SH-SY5Y (cell line): ENCODE data around the gene COG8.

Experiments used
- GATA2 ChIP-seq: IDR thresholded peaks from 2 replicates; pipeline ENCODE4 v1.6.1; 2011; ENCODE audit warnings: mild to moderate bottlenecking, low read depth, low read length
- GATA3 ChIP-seq: IDR thresholded peaks from 2 replicates; pipeline ENCODE4 v1.6.1; 2011; ENCODE audit warnings: low read depth, mild to moderate bottlenecking, low read length, moderate library complexity

DNA sequence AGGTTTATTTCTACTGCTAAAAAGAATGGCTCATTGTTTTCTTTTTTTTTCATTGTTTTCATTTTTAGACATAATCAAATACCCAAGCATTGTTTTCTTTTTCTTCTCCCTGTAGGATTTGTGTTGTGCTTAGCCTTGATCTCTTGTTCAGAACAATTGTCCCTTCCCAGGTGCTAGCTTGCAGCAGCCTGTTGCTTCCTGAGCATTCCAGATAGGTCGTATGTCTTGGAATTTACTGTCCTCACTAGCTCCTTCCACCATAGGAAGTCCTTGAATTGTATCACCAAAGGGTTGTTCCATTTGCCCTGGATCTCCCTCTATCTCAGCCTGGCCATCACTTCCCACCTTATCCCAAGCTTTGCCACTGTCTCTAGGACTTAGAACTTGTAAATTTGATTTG, 38.2 kb downstream of the COG8 start:
- TF ChIP-seq GATA2: no peak
- TF ChIP-seq GATA3: no peak
